ENCODE results near the gene IQSEC3.

The IQSEC3 gene

GRCh38 chr12:211142-211465, 144.5 kb downstream of the IQSEC3 start:
- TF ChIP-seq CTCF (IDR thresholded peaks at IDR 0.05; ENCODE audit: extremely low read depth, insufficient read depth, missing control alignments): no peak
- no peak for DNase-seq (ENCODE audit: low spot score)
- in situ Hi-C loops (cut with MboI; ENCODE audit: low pct_unique_long_range_greater_than_20kb, low sequenced_read_pairs, unreplicated experiment): no loop called here

- no peak for TF ChIP-seq CTCF (IDR thresholded peaks at IDR 0.05; ENCODE audit: extremely low read depth, insufficient read depth, missing control alignments)
- no peak for DNase-seq (ENCODE audit: low spot score)
- in situ Hi-C loops (cut with MboI; ENCODE audit: low pct_unique_long_range_greater_than_20kb, low sequenced_read_pairs, unreplicated experiment): no loop called here
Observed at GRCh38 chr12:211639-212414, 145.3 kb downstream of the IQSEC3 start.

- in situ Hi-C loops (cut with MboI; ENCODE audit: low pct_unique_long_range_greater_than_20kb, low sequenced_read_pairs, unreplicated experiment): no loop called here
- TF ChIP-seq CTCF (IDR thresholded peaks at IDR 0.05; ENCODE audit: extremely low read depth, insufficient read depth, missing control alignments): no peak
- peak; percentile 58 for DNase-seq (ENCODE audit: low spot score)
Observed at GRCh38 chr12:212415-212714, 145.8 kb downstream of the IQSEC3 start.

DNA sequence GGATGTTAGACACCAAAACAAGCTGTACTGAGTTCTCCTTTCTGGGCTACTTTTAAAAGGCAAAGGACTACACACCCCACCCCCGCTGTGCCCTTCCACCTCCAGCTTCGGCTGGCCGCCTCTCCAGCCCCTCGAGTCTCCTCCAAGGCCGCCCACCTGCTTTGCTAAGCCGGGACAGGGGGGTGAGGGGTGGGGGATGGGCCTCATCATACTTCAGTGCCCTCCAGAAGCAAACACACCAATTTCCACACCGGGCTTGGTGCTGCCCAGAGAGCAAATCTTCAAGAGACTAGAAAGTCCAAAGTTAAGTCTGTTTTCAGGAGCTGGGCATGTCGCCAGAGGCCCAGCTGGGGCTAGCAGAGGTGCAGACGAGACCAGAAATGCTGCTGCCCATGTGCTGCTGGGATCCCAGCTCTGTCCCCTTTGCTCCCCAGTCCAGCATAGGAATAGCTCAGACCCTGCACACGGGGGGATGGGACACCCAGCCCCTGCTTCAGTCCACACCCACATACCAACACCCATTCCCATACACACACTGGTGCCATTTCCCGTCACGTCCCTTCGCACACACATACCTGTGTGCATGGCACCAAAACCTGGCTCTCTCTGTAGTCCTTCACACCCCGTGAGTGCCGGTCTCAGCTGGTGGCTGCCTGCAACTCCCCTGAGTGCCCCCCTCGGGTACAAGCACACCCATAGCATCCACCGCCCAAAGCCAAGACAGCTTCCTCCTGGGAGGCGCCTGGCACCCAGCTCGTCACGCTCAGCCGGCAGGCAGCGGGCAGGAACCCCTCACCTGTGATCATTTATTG, 146.4 kb downstream of the IQSEC3 start:
- no peak for TF ChIP-seq CTCF (IDR thresholded peaks at IDR 0.05; ENCODE audit: extremely low read depth, insufficient read depth, missing control alignments)
- in situ Hi-C loops (cut with MboI; ENCODE audit: low pct_unique_long_range_greater_than_20kb, low sequenced_read_pairs, unreplicated experiment): no loop called here

DNA sequence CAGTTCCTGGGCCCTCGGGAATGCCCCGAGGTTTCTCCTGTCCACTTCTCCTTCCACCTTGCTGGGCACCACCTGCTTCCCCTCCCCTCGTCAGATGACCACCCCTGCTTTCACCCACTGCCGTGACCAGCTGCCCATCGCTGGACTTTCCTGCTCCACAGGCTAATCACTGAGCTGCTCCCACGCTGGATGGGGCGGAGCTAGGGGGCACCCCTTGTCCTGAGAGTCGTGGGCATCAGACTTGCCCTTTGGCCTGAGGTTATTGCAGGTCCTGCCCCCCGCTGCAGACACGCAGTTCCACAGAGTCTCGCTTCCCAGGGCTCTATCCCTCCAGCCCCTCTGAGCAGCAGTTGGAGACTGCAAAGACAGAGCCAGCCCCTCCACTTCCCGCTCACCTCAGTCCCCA, 147.0 kb downstream of the IQSEC3 start:
- in situ Hi-C loops (cut with MboI; ENCODE audit: low pct_unique_long_range_greater_than_20kb, low sequenced_read_pairs, unreplicated experiment): no loop called here

More for the DNA sequence above, 146.4 kb downstream of the IQSEC3 start:
- no peak for DNase-seq (ENCODE audit: low spot score)

More for the DNA sequence above, 147.0 kb downstream of the IQSEC3 start:
- no peak for TF ChIP-seq CTCF (IDR thresholded peaks at IDR 0.05; ENCODE audit: extremely low read depth, insufficient read depth, missing control alignments)
- DNase-seq (ENCODE audit: low spot score): no peak

Data from GM13977 (cell line).